ENCODE measurements around the gene CNTNAP2. TPM values are rescaled to one million over a fixed set of nuclear protein-coding genes. Genes with fewer than 3 reads are reported as not detected.

Gene CNTNAP2
- total RNA-seq, 4 donors from 2014 or later: 0.91 to 16.0 TPM; not detected in 2

DNA sequence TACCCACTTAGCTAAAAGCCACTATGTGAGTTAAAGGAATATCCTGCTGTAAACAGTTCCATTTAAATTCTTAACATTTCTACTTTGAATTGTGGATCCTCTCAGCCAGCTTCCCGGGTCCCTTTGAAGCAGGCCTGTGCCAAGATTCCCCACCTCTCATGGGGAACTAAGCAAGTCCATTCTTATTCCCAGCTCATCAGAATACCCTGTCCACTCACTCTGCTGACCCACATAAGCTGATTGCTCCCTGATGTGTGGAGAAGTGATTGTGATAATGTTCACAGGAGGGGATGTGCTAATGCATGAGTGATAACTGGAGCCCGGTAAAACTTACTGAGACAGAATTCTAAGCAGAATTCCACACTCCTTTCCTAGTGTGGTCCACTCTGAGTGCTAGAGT is 709.7 kb downstream of the CNTNAP2 start:
- H3K27me3 ChIP-seq: no peaks in the 10 kb centered on the region
- H3K36me3 ChIP-seq: no peaks in the 10 kb centered on the region
- no peak for DNase-seq
- H3K4me3 ChIP-seq: no peak overlapping the region
- TF ChIP-seq CTCF (IDR thresholded peaks at IDR 0.05) (no peak), POLR2A (IDR thresholded peaks at IDR 0.05) (no peak)
- H3K27ac ChIP-seq: no peak overlapping the region
- no peaks in the 10 kb centered on the region for H3K4me1 ChIP-seq
- intact Hi-C loops (cut with DNase I; ENCODE audit: low total_unique reads): no loop called here
- no peaks in the 10 kb centered on the region for H3K9me3 ChIP-seq

DNA sequence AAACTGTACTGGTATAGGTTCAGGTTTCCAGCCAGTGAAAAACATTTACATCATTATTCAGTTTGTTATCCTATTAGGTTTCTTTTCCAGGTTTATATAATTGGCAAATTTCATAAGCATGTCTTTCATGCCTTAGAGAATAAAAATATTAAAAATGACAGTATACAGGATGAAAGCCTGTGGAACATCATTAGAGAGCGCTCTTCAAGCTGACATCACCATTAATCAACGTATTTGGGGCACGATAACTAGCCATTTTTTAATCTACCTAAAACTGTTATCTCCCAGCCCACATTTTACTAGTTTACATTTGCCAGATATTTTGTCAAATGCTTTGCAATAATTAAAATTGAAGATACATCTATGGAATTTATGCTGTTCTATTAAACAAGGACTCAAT is 714.1 kb downstream of the CNTNAP2 start:
- Histone ChIP-seq H3K9me3 (no peaks in the 10 kb centered on the region), H3K4me3 (no peak overlapping the region), H3K4me1 (no peaks in the 10 kb centered on the region), H3K27me3 (no peaks in the 10 kb centered on the region), H3K27ac (no peak overlapping the region), H3K36me3 (no peaks in the 10 kb centered on the region)
- intact Hi-C loops (cut with DNase I; ENCODE audit: low total_unique reads): no loop called here
- DNase-seq: no peak
- TF ChIP-seq POLR2A (IDR thresholded peaks at IDR 0.05) (no peak), CTCF (IDR thresholded peaks at IDR 0.05) (no peak)

GRCh38 chr7:146831875-146832274 is 715.3 kb downstream of the CNTNAP2 start:
- H3K4me1 ChIP-seq: no peaks in the 10 kb centered on the region
- H3K4me3 ChIP-seq: no peak overlapping the region
- H3K36me3 ChIP-seq: no peaks in the 10 kb centered on the region
- TF ChIP-seq POLR2A (IDR thresholded peaks at IDR 0.05) (no peak), CTCF (IDR thresholded peaks at IDR 0.05) (no peak)
- no peak overlapping the region for H3K27ac ChIP-seq
- no peaks in the 10 kb centered on the region for H3K9me3 ChIP-seq
- H3K27me3 ChIP-seq: no peaks in the 10 kb centered on the region
- DNase-seq: no peak
- intact Hi-C loops (cut with DNase I; ENCODE audit: low total_unique reads): no loop called here

DNA sequence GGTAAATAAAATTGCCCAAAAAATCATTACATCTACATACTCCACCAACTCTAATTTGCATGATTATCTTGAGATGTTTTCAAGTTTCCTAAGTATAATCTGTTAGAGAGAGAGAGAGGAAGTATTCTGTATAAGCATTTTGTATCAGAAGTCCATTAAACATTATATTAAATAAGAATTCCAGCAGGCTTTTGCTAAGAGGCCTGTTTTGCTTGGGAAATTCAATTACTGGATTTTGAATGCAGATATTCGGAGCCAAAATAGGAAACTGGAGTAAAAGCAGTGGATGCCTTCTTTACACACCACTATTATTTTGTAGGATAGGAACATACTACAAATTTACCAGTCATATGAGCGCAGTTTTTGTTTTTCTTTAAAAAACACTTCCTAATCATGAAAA is 727.8 kb downstream of the CNTNAP2 start:
- TF ChIP-seq POLR2A (IDR thresholded peaks at IDR 0.05) (no peak), CTCF (IDR thresholded peaks at IDR 0.05) (no peak)
- no peak overlapping the region for H3K27ac ChIP-seq
- no peaks in the 10 kb centered on the region for H3K9me3 ChIP-seq
- H3K36me3 ChIP-seq: no peaks in the 10 kb centered on the region
- H3K4me3 ChIP-seq: no peak overlapping the region
- intact Hi-C loops (cut with DNase I; ENCODE audit: low total_unique reads): no loop called here
- no peak for DNase-seq
- H3K27me3 ChIP-seq: no peaks in the 10 kb centered on the region
- H3K4me1 ChIP-seq: no peaks in the 10 kb centered on the region

DNA sequence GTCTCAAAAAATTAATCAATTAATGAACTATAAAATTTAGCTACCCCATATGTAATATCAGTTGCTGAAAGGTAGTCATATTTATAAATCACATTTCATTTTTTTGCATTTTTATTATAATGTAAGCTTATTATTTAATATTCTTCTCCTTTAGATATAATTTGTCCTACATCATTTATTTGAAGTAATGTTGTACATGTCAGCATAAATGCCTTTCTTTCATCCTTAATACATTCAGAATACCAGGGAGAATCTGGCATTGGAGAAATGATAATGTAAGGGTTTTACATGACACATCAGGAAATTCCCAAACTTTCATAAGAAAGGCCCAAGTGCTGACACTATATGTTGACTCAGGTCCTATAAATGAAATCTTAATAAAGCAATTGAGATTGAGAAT is 742.1 kb downstream of the CNTNAP2 start:
- H3K27me3 ChIP-seq: no peaks in the 10 kb centered on the region
- H3K27ac ChIP-seq: no peak overlapping the region
- TF ChIP-seq CTCF (IDR thresholded peaks at IDR 0.05) (no peak), POLR2A (IDR thresholded peaks at IDR 0.05) (no peak)
- no peaks in the 10 kb centered on the region for H3K4me1 ChIP-seq
- no peaks in the 10 kb centered on the region for H3K36me3 ChIP-seq
- no peaks in the 10 kb centered on the region for H3K9me3 ChIP-seq
- intact Hi-C loops (cut with DNase I; ENCODE audit: low total_unique reads): no loop called here
- no peak for DNase-seq
- no peak overlapping the region for H3K4me3 ChIP-seq

All from uterus (tissue), 4 donors.